ENCODE results near the gene CPA4. TPM values are rescaled to one million over a fixed set of nuclear protein-coding genes. Genes with fewer than 3 reads are reported as not detected.

Gene CPA4
- total and polyA plus RNA-seq, 4 donors: 0.55 to 2.3 (median 1.2) TPM

DNA sequence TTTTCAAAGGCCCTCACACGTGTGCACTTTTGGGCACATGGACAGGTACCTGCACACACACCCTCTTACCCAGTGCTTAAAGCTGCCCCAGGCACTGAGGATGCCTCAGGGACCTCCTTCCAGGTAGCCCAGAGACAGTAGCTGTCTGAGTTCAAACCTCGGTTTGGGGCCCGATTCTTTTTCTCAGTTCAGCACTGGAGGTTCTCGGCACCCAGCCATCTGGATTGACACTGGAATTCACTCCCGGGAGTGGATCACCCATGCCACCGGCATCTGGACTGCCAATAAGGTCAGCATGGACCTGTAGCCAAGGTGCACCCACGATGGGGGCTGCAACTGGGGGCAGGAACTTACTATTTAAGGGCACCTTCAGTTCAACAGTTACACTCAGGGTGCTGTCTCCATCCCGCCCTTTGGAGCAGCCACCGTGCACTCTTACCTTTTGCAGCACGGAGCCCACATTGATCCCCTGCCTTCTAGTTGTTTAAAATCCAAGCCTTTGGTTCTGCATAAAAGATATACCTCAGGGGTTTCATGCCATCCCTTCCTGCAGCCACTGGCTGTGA, 69.4 kb downstream of the CPA4 start:
- 95 to 96% methylated on average over 10 of the region's 10 CpGs for WGBS, 2 donors
- ATAC-seq (ENCODE audit: insufficient read depth, low FRiP score): no peak

GRCh38 chr7:130363026-130363847, 70.3 kb downstream of the CPA4 start:
- Histone ChIP-seq H3K36me3 (ENCODE audit: control insufficient read depth in 4 of 4, insufficient read depth in 4 of 4, low read length in 4 of 4) (no peaks in the 10 kb centered on the region), H3K27me3 (ENCODE audit: control insufficient read depth in 3 of 3, insufficient read depth in 3 of 3, low read length in 2 of 3) (no peaks in the 10 kb centered on the region), H3K4me1 (ENCODE audit: control insufficient read depth in 5 of 5, insufficient read depth in 5 of 5, low read length in 5 of 5) (peaks cover 0 to 4% (median 0%) of the 10 kb centered on the region in 5 donors), H3K27ac (ENCODE audit: low read depth in 1 of 2, low read length in 1 of 2) (no peak overlapping the region), H3K4me3 (no peak overlapping the region), H3K9ac (ENCODE audit: insufficient read depth in 1 of 2, low read length in 2 of 2) (no peak overlapping the region), H3K9me3 (ENCODE audit: control insufficient read depth in 4 of 4, insufficient read depth in 3 of 4, low read length in 3 of 4) (peaks cover 0 to 11% (median 3%) of the 10 kb centered on the region in 4 donors)
- TF ChIP-seq, protein P1, sequence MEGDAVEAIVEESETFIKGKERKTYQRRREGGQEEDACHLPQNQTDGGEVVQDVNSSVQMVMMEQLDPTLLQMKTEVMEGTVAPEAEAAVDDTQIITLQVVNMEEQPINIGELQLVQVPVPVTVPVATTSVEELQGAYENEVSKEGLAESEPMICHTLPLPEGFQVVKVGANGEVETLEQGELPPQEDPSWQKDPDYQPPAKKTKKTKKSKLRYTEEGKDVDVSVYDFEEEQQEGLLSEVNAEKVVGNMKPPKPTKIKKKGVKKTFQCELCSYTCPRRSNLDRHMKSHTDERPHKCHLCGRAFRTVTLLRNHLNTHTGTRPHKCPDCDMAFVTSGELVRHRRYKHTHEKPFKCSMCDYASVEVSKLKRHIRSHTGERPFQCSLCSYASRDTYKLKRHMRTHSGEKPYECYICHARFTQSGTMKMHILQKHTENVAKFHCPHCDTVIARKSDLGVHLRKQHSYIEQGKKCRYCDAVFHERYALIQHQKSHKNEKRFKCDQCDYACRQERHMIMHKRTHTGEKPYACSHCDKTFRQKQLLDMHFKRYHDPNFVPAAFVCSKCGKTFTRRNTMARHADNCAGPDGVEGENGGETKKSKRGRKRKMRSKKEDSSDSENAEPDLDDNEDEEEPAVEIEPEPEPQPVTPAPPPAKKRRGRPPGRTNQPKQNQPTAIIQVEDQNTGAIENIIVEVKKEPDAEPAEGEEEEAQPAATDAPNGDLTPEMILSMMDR (IDR thresholded peaks at IDR 0.05; ENCODE audit: control extremely low read depth, extremely low read depth): no peak
- DNase-seq: no peak
- no peak for ATAC-seq (ENCODE audit: insufficient read depth, low FRiP score)
- 78 to 90% methylated on average over 8 of the region's 8 CpGs for WGBS, 2 donors

More for the DNA sequence above, 69.4 kb downstream of the CPA4 start:
- H3K4me1 ChIP-seq (ENCODE audit: control insufficient read depth in 5 of 5, insufficient read depth in 5 of 5, low read length in 5 of 5): peaks cover 0 to 1% (median 0%) of the 10 kb centered on the region in 5 donors
- TF ChIP-seq, protein P1 (IDR thresholded peaks at IDR 0.05; ENCODE audit: control extremely low read depth, extremely low read depth): no peak
- no peak overlapping the region for H3K4me3 ChIP-seq
- no peak overlapping the region for H3K9ac ChIP-seq (ENCODE audit: insufficient read depth in 1 of 2, low read length in 2 of 2)
- H3K27ac ChIP-seq (ENCODE audit: low read depth in 1 of 2, low read length in 1 of 2): no peak overlapping the region
- H3K36me3 ChIP-seq (ENCODE audit: control insufficient read depth in 4 of 4, insufficient read depth in 4 of 4, low read length in 4 of 4): no peaks in the 10 kb centered on the region
- H3K9me3 ChIP-seq (ENCODE audit: control insufficient read depth in 4 of 4, insufficient read depth in 3 of 4, low read length in 3 of 4): peaks cover 0 to 11% (median 3%) of the 10 kb centered on the region in 4 donors
- DNase-seq: no peak
- H3K27me3 ChIP-seq (ENCODE audit: control insufficient read depth in 3 of 3, insufficient read depth in 3 of 3, low read length in 2 of 3): no peaks in the 10 kb centered on the region

GRCh38 chr7:130364451-130364850, 71.5 kb downstream of the CPA4 start:
- H3K4me3 ChIP-seq: no peak overlapping the region
- no peak for DNase-seq
- ATAC-seq (ENCODE audit: insufficient read depth, low FRiP score): no peak
- no peaks in the 10 kb centered on the region for H3K27me3 ChIP-seq (ENCODE audit: control insufficient read depth in 3 of 3, insufficient read depth in 3 of 3, low read length in 2 of 3)
- H3K9ac ChIP-seq (ENCODE audit: insufficient read depth in 1 of 2, low read length in 2 of 2): no peak overlapping the region
- no peak overlapping the region for H3K27ac ChIP-seq (ENCODE audit: low read depth in 1 of 2, low read length in 1 of 2)
- TF ChIP-seq, protein P1 (IDR thresholded peaks at IDR 0.05; ENCODE audit: control extremely low read depth, extremely low read depth): no peak
- H3K9me3 ChIP-seq (ENCODE audit: control insufficient read depth in 4 of 4, insufficient read depth in 3 of 4, low read length in 3 of 4): peaks cover 0 to 6% (median 2%) of the 10 kb centered on the region in 4 donors
- 94 to 98% methylated on average over 4 of the region's 4 CpGs for WGBS, 2 donors
- no peaks in the 10 kb centered on the region for H3K36me3 ChIP-seq (ENCODE audit: control insufficient read depth in 4 of 4, insufficient read depth in 4 of 4, low read length in 4 of 4)
- peaks cover 0 to 16% (median 3%) of the 10 kb centered on the region in 5 donors for H3K4me1 ChIP-seq (ENCODE audit: control insufficient read depth in 5 of 5, insufficient read depth in 5 of 5, low read length in 5 of 5)
